GM12891 (cell line): ENCODE data around the gene MCUR1.

Source experiments
- POLR2A ChIP-seq: IDR thresholded peaks from 2 replicates; pipeline ENCODE4 v1.6.1; 2011; ENCODE audit warnings: low read depth, low read length, control low read depth
- POLR2AphosphoS5 ChIP-seq: IDR thresholded peaks from 2 replicates; pipeline ENCODE4 v1.6.1; 2011; ENCODE audit warnings: low read depth, low read length, control low read depth
- SPI1 ChIP-seq: IDR thresholded peaks from 2 replicates; pipeline ENCODE4 v1.6.1; 2011; ENCODE audit warnings: low read depth, low read length, control low read depth
- TAF1 ChIP-seq: IDR thresholded peaks from 2 replicates; pipeline ENCODE4 v1.6.1; 2011; ENCODE audit warnings: low read depth, low read length, control low read depth

GRCh38 chr6:13831615-13832014, 17.3 kb upstream of the MCUR1 start:
- TF ChIP-seq POLR2AphosphoS5 (no peak), POLR2A (no peak), TAF1 (no peak), SPI1 (peak; percentile 77)
